ENCODE results near the gene SERPINA5. TPM values are rescaled to one million over a fixed set of nuclear protein-coding genes. Genes with fewer than 3 reads are reported as not detected.

SERPINA5 gene
- total and polyA plus RNA-seq, 2 of the 13 experiments (the other 11 are each of a cell fraction or from before 2014, with no cell fraction given) = 449 to 498 TPM

DNA sequence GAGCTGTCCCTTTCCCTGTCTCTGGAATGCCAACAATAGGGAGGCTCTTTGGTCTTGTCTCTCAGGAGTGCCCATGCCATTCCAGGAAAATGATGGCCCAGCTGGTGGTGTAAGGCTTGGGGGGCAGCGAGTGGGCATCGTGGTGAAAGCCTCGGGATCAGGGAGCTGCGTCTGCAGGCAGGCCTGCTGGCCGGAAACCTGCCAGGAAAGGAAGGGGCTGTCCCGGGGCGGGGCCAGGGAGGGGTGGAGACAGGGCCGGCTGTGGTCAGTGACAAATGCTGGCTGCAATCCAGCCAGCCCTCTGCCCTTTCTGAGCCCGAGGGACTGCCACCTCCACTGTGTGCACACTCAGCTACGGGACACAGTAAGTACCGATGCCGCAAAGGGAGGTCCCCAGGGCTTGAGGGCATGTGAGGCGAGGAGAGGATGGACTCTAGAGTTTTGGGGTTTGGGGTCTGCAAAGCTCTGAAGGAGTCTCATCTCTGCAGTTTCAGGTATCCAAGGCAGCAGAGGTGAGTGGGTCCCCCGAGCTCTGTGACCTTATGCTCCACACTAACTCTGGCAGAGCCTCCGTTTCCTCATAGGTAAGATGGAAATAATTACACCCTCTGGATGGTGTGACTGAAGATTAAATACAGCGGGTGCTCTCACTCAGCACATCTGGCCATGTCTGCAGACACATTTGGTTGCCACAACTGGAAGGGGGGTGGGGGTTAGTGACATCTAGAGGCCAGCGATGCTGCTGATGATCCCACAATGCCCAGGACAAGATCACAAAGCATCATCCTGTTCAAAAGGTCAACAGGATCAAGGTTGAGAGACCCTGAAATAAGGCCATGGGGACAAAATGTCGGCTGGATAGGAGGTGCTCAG is at the start of gene SERPINA5 (continued):
- TF ChIP-seq, protein P1, sequence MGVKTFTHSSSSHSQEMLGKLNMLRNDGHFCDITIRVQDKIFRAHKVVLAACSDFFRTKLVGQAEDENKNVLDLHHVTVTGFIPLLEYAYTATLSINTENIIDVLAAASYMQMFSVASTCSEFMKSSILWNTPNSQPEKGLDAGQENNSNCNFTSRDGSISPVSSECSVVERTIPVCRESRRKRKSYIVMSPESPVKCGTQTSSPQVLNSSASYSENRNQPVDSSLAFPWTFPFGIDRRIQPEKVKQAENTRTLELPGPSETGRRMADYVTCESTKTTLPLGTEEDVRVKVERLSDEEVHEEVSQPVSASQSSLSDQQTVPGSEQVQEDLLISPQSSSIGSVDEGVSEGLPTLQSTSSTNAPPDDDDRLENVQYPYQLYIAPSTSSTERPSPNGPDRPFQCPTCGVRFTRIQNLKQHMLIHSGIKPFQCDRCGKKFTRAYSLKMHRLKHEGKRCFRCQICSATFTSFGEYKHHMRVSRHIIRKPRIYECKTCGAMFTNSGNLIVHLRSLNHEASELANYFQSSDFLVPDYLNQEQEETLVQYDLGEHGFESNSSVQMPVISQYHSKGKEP (CRISPR knock-in tag; IDR thresholded peaks at IDR 0.05) = no peak
- TF ChIP-seq ZNF678 (CRISPR knock-in tag; IDR thresholded peaks at IDR 0.05) (no peak), LCORL (IDR thresholded peaks at IDR 0.05) (no peak), LCORL (CRISPR knock-in tag; IDR thresholded peaks at IDR 0.05) (no peak; the same call in 1 of the 2 replicates), ZNF451 (CRISPR knock-in tag; IDR thresholded peaks at IDR 0.05) (peak; percentile 46; the same call in 1 of the 2 replicates), NAIF1 (CRISPR knock-in tag; IDR thresholded peaks at IDR 0.05; ENCODE audit: borderline replicate concordance) (no peak), NFYB (CRISPR knock-in tag; IDR thresholded peaks at IDR 0.05) (no peak; the same call in 1 of the 2 replicates), ZNF614 (CRISPR knock-in tag; IDR thresholded peaks at IDR 0.05; ENCODE audit: borderline replicate concordance) (no peak), TCF7L2 (IDR thresholded peaks at IDR 0.05; ENCODE audit: low read depth, low read length) (no peak), ZNF234 (CRISPR knock-in tag; conservative IDR thresholded peaks at IDR 0.05) (no peak), KMT2B (CRISPR knock-in tag; IDR thresholded peaks at IDR 0.05) (0 out of 2 replicates have a peak, but pooled peaks have one; percentile 42), PHF20 (CRISPR knock-in tag; IDR thresholded peaks at IDR 0.05) (no peak; the same call in 1 of the 2 replicates), ZSCAN20 (CRISPR knock-in tag; IDR thresholded peaks at IDR 0.05; ENCODE audit: borderline replicate concordance) (no peak), IKZF4 (CRISPR knock-in tag; IDR thresholded peaks at IDR 0.05; ENCODE audit: borderline replicate concordance, low read depth, not compliant biosample characterization) (peak; percentile 46), SETDB1 (CRISPR knock-in tag; IDR thresholded peaks at IDR 0.05; ENCODE audit: borderline replicate concordance) (no peak), TARDBP (CRISPR knock-in tag; IDR thresholded peaks at IDR 0.05) (peak; percentile 76; the same call in 1 of the 2 replicates)
- TF ChIP-seq, protein P2, sequence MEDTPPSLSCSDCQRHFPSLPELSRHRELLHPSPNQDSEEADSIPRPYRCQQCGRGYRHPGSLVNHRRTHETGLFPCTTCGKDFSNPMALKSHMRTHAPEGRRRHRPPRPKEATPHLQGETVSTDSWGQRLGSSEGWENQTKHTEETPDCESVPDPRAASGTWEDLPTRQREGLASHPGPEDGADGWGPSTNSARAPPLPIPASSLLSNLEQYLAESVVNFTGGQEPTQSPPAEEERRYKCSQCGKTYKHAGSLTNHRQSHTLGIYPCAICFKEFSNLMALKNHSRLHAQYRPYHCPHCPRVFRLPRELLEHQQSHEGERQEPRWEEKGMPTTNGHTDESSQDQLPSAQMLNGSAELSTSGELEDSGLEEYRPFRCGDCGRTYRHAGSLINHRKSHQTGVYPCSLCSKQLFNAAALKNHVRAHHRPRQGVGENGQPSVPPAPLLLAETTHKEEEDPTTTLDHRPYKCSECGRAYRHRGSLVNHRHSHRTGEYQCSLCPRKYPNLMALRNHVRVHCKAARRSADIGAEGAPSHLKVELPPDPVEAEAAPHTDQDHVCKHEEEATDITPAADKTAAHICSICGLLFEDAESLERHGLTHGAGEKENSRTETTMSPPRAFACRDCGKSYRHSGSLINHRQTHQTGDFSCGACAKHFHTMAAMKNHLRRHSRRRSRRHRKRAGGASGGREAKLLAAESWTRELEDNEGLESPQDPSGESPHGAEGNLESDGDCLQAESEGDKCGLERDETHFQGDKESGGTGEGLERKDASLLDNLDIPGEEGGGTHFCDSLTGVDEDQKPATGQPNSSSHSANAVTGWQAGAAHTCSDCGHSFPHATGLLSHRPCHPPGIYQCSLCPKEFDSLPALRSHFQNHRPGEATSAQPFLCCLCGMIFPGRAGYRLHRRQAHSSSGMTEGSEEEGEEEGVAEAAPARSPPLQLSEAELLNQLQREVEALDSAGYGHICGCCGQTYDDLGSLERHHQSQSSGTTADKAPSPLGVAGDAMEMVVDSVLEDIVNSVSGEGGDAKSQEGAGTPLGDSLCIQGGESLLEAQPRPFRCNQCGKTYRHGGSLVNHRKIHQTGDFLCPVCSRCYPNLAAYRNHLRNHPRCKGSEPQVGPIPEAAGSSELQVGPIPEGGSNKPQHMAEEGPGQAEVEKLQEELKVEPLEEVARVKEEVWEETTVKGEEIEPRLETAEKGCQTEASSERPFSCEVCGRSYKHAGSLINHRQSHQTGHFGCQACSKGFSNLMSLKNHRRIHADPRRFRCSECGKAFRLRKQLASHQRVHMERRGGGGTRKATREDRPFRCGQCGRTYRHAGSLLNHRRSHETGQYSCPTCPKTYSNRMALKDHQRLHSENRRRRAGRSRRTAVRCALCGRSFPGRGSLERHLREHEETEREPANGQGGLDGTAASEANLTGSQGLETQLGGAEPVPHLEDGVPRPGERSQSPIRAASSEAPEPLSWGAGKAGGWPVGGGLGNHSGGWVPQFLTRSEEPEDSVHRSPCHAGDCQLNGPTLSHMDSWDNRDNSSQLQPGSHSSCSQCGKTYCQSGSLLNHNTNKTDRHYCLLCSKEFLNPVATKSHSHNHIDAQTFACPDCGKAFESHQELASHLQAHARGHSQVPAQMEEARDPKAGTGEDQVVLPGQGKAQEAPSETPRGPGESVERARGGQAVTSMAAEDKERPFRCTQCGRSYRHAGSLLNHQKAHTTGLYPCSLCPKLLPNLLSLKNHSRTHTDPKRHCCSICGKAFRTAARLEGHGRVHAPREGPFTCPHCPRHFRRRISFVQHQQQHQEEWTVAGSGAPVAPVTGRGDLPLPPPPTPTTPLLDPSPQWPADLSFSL (CRISPR knock-in tag; IDR thresholded peaks at IDR 0.05) = no peak
- TF ChIP-seq, protein P3, sequence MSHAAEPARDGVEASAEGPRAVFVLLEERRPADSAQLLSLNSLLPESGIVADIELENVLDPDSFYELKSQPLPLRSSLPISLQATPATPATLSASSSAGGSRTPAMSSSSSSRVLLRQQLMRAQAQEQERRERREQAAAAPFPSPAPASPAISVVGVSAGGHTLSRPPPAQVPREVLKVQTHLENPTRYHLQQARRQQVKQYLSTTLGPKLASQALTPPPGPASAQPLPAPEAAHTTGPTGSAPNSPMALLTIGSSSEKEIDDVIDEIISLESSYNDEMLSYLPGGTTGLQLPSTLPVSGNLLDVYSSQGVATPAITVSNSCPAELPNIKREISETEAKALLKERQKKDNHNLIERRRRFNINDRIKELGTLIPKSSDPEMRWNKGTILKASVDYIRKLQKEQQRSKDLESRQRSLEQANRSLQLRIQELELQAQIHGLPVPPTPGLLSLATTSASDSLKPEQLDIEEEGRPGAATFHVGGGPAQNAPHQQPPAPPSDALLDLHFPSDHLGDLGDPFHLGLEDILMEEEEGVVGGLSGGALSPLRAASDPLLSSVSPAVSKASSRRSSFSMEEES (CRISPR knock-in tag; IDR thresholded peaks at IDR 0.05) = no peak
- TF ChIP-seq, protein P4, sequence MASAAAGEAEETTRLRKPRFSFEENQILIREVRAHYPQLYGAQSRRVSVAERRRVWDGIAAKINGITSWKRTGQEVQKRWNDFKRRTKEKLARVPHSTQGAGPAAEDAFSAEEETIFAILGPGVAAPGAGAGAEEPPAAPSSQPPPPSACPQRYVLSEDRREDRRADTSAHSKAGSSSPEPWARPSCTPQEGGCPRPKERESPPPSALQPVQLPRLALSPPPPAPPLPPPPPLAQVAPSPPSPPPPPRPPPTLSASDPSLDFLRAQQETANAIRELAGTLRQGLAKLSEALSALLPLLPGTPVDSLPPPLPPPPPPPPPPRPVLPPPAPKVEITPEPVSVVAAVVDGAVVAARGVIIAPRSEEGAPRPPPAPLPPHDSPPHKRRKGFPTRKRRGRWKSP (CRISPR knock-in tag; IDR thresholded peaks at IDR 0.05) = peak; percentile 44; the same call in 1 of the 2 replicates
